ENCODE results near the gene BCL6. TPM values are rescaled to one million over a fixed set of nuclear protein-coding genes. Genes with fewer than 3 reads are reported as not detected.

The BCL6 gene
- total and polyA plus RNA-seq, 2 of the 8 experiments (the other 6 are each of a cell fraction or from before 2014, with no cell fraction given): 5.7 to 10.4 TPM

GRCh38 chr3:187679638-187680396 lies 65.5 kb downstream of the BCL6 start (continued):
- TF ChIP-seq CHD7 (IDR thresholded peaks at IDR 0.05; ENCODE audit: insufficient replicate concordance, low read length): no peak
